Dermis microvascular lymphatic vessel endothelial cell (primary cell): ENCODE results near the gene UTP20. TPM values are rescaled to one million over a fixed set of nuclear protein-coding genes. Genes with fewer than 3 reads are reported as not detected.
"Not testable (repeated sequence)": the region's sequence is repeated elsewhere in the genome, so short reads cannot be mapped to it uniquely, and the experiment has no call there.

ENCODE experiments used
- DNase-seq, 2 donors: peaks; one replicate each; pipeline versions ENCODE4 v3.0.0 to v3.0.0-alpha.2; 2010; ENCODE audit warnings: low read depth in 2 of 2
- total RNA-seq: library from RNA; depleted of rRNA; stranded (reverse); fragments of >200 nt; gene quantifications from 2 replicates; pipeline ENCODE4 v1.2.1, GENCODE V29; 2014

The UTP20 gene
- total RNA-seq, 1 donor from 2014 or later = 15.7 TPM

DNA sequence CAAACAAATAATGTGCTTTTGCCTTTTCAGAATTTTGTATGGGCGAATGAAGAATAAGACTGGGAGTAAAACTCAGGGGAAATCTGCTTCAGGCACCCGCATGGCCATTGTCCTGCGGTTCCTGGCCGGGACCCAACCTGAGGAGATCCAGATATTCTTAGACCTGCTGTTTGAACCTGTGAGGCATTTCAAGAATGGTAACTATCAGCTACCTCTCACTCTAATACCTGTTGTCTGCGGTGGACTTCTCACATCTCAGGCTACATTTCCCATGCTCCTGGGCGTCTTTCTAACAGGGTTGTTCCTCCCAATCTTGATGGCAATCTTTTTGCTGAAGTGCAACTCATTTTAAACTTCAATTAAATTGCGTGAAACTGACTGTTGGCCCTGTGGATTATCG is 47.1 kb downstream of the UTP20 start:
- no peak for DNase-seq

DNA sequence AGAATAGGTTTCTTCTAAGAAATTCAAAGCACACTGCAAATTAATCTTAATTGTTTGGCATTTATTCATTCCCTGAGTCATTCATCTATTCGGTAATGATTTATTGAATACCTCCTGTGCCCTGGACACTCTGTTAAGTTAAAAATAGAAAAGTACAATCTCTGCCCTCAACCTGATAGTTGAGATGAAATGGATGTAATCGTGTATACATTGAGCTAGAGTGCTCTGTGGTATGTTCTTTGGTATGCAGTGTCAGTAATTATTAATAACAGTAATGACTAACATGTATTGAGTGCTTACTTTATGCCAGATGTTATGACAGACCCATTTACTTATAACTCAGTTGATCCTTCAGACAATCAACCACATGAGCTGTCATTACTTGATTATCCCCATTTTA is 47.6 kb downstream of the UTP20 start:
- DNase-seq = no peak

DNA sequence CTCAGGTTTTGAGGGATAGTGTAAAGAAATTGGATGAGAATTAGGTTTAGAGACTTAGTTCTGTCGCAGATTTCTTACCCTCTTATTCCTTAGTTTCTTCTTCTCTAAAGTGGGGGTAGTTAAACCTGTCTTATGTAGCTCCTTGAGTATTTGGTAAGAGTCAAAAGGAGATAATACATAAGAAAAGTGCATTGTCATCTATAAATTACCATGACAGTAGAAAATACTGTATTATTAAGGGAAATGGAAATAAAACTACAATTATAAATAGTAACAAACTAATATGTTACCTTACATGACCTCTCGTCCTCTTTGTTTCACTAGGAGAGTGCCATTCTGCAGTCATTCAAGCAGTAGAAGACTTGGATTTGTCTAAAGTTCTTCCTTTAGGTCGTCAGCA is 49.0 kb downstream of the UTP20 start:
- DNase-seq = no peak

DNA sequence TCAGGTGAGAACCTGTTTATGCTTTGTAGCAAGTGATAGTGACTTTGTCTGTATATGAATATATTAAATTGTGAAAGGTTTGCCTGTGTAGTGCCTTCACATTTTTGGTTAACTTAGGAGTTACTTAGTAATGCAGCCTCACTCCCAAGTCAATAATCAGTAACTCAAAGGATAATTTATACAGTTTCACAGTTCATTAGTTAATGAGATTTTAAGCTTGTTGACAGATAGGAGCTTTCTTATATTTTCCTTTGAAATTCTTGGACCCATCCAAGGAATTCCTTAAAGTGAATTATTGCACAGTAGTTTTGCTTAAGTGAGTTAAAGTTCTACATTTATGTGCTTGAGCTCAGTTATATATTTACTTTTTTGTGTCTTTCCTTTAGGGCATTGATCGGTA is 50.7 kb downstream of the UTP20 start:
- no peak for DNase-seq

DNA sequence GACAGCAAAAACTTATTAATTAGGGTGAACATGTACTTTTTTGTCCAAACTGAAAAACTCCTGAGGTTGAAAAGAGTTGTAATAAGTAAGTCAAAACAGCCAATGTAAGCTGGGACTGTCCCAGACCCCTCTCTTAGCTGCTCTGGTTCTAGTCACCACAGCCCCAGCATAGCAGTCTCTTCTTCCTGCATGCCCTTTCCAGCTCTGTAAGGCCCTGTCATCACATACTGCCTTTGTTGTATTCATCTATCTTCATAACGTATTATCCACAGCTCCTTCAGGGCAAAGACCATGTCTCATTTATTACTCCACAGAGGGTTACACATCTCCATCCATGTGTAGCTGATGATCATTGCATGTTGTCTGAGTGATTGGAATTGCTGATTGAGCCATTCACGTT is 56.5 kb downstream of the UTP20 start:
- no peak for DNase-seq

DNA sequence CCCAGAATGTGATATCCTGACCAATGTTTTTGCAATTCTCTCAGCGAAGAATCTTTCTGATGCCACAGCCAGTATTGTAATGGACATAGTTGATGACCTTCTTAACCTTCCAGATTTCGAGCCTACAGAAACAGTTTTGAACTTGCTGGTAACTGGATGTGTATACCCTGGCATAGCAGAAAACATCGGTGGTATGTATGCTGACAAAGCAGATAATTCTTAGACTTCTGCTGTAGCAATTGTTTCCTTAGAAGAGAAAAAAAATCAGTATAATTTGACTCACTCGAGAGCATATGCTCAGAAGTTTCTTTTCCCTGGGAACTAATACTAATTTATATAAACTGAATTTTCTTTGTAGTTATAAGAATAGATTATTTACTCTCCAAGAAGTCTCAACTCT is 58.2 kb downstream of the UTP20 start:
- no peak for DNase-seq

DNA sequence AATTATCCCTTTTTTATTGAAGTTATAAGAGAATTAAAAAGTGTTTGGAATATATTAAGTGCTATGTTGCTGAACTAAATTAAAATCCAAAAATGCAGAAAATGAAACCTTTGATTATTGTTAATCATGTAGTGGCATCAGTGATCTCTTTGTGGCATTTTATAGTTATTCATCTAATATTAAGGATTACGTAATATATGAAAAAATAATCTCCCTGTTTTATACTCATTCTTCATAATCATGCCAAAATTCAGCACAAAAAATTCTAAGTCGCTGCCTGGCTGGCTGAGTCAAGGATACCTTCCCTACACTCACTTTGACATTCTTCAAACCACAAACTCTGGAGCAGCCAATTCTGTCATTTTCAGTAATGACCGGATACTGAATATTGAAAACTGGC is 64.0 kb downstream of the UTP20 start:
- DNase-seq = no peak

DNA sequence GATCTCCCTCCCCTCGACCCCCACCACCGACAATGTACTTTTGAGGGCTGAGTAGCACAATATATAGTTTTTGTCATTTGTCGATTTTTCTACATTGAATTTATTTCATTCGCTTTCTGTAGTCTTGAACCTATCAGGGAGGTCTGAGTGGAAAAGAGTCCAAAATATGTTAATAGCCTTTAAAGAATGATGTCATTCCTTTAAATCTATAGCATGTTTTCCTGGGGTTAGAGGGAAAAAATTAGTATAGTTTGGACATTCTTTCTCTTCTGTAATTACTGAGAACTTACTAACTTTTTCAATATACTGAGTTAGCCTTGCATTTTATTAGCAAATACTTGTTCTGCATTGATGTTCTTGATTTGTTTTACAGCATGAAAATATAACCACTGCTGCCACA is 71.8 kb downstream of the UTP20 start:
- no peak for DNase-seq

DNA sequence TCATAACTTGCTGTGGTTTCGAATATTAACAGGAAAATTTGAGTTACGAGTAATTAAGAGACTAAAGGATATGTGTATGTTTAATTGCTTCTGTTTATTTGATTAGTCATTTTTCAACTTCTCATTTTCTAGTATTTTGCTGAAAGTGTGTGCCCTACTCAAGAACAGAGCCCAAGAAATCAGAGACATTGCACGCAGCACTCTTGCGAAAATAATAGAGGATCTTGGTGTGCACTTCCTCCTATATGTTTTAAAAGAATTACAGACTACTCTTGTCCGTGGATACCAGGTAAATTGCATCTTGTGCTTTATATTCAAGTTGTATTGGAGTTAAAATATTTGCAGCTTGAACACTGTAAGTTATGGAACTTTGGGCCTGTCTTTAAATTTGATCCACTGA is 76.9 kb downstream of the UTP20 start:
- no peak for DNase-seq

DNA sequence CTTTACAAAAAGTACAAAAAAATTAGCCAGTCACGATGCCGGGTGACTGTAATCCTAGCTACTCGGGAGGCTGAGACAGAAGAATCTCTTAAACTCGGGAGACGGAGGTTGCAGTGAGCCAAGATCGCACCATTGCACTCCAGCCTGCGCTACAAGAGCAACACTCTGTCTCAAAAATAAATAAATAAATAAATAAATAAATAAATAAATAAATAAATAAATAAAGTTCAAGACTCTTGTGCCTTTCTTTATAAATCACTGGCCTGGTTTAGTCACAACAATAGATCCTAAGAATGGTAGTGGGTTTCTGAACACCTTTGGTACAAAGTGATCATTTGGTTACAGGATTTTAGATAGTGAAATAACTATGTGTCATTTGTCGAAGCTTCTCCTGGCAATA is 81.5 kb downstream of the UTP20 start:
- no peak for DNase-seq

DNA sequence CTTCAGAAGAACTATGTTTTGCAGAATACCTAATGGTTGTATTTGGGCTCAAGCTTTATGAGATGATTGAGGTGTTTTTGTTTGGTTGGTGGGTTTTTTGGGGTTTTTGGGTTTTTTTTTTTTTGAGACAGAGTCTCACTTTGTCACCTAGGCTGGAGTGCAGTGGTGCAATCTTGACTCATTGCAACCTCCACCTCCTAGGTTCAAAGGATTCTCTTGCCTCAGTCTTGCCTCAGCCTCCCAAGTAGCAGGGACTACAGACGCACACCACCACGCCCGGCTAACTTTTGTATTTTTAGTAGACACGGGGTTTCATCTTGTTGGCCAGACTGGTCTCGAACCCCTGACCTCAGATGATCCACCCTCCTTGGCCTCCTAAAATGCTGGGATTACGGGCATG is 88.1 kb downstream of the UTP20 start:
- no peak for DNase-seq

DNA sequence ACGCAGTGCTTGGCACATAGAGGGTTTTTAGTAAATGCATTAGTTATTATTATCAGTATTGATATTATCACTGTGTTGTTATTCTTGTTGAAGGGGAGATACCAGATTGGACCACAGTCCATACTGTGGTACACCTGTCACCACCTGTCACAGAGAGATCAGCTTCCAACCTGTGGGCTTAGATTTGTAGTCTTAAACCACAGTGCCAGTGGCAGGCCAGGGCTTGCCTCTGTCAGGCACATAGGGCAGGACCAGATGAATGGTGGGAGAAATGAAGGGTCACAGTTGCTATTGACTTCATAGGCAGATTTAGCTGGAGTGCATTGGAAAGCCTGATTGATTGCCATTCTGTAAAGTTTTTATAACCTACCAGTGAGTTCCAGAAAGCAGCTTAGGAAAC is 92.5 kb downstream of the UTP20 start:
- no peak for DNase-seq

DNA sequence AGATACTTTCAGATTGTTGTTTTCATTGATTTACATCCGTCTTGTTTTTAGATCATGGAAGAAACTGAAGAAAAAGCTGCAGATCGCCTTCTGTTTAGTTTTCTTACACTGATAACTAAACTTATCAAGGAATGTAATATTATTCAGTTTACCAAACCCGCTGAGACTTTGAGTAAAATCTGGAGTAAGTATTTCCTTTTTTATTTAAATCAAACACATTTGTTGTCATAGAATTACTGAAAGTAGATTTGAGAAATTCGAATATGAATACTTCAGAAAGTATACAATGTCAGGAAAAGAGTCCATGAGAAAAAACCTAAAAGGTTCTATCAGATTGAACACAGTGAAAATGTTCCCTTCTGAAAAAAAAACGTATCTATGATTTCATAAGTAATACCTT is 95.7 kb downstream of the UTP20 start:
- no peak for DNase-seq

DNA sequence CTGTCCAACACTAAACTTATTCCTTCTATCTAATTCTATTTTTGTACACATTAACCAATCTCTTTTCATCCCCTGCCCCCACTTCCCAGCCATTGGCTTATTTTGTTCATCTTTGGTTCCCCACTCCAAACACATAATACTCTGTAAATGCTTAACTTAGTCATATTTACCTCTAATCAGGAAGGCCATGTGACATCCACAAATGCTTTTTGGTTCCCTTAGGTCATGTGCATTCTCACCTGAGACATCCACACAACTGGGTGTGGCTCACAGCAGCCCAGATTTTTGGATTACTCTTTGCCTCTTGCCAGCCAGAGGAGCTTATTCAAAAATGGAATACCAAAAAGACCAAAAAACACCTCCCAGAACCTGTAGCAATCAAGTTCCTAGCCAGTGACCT is 99.2 kb downstream of the UTP20 start:
- DNase-seq = no peak

DNA sequence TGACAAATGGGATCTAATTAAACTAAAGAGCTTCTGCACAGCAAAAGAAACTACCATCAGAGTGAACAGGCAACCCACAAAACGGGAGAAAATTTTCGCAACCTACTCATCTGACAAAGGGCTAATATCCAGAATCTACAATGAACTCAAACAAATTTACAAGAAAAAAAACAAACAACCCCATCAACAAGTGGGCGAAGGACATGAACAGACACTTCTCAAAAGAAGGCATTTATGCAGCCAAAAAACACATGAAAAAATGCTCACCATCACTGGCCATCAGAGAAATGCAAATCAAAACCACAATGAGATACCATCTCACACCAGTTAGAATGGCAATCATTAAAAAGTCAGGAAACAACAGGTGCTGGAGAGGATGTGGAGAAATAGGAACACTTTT is 111.3 kb downstream of the UTP20 start:
- DNase-seq = not testable (repeated sequence)

DNA sequence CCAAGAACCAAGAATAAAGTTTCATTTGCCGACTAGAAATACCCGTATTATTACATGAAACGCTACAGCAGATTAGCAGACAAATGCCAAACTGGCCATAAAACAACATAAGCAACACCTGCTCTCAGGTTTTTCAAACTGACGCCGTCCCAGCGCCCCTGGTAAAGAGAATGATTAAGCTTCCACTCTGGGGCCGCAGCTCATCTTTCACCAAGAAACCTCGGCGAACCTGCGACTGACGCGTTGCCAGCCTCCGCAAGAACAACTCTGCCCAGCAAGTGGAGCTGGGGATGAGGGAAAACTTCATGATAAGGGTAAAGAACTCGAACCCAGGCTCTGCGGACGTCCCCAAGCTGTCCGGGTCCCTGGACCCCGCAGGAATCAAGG is 127.1 kb downstream of the UTP20 start:
- DNase-seq = peak; percentile 4 to 68

DNA sequence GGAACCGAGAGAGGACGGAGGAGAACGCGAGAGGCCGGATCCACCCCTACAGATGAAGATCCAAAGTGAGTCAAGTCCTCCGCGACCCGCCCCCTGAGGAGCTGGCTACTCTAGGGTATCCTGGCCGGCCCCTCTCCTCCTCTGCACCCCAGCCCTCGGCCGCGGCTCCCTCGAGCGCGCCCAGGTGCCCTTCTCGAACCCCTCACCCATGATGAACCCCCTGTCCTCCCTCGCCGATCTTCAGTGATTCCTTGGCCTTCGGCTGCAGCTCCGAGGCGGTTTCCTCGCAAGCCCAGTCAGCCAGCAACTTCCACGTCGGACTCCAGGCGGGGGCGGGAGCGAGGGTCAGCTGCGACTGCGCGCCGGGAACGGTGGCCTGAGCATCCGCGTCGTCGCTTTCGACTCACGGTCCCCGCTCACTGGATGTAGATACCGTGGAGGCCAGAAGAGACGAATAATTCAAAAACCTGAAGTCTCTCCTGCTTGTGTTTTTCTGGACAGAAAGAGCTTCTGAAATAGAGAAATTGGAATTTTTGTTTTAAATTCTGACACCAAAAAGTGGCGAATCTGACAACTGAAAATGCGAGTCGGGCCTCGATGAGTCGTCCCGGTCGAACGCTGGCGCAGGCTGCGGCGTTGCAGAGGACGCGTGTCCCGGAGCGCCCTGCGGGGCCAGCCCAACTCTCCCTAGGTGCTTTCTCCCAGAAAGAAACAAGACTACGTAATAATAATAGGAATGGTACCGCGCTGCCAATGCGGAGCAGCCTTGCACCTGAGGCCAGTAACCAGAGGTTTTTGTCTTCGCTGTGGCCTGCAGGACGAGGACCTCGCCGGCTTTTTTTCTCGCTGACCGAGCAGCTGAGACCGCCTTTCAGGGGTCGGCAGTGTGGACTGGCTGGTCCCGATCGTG is 127.8 kb downstream of the UTP20 start, which contains the start of gene ARL1:
TSS of gene ARL1 (minus strand) at position 337 of the 910 bp plus-strand sequence. CDS start at position 210, 127 bp downstream.
- DNase-seq = peak; percentile 79 to 94

DNA sequence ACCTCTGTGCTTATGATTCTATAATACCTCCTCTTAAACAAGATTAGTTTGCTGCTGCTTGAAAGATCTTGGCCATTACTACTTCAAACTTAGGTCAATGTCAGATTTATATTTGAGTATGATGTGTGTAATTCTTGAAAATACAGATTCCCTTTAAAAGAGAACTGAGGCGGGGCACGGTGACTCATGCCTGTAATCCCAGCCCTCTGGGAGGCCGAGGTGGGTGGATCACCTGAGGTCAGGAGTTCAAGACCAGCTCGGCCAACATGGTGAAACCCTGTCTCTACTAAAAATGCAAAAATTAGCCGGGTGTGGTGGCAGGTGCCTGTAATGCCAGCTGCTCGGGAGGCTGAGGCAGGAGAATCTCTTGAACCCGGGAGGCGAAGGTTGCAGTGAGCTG is 130.3 kb downstream of the UTP20 start:
- DNase-seq = not testable (repeated sequence)

DNA sequence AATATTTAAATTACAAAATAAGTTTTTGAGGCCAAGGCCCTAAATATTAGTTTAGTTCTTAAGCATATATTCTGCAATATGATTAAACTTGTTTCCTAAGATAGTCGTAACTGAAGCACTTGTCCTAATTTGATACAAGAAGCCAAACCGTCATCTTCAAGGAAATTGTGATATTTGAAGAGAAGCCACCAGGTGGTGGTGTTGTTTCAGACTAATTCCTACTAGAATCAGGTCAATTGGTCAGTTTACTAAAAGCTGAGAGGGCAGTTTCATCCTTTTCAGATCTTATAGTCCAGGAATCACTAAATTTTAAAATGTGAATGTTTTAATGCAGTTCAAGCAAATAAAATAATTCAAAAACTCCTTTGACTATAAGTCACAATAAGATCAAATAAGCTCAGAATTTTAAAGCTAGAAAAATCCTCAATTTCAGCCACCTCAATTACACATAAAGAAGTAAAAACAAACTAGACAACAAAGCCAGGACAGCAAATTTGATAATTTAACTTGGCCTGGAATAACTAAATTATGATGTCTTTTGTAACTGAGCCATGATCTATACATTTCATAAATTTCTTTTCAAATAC is 134.7 kb downstream of the UTP20 start:
- DNase-seq = peak; percentile 26 to 66

DNA sequence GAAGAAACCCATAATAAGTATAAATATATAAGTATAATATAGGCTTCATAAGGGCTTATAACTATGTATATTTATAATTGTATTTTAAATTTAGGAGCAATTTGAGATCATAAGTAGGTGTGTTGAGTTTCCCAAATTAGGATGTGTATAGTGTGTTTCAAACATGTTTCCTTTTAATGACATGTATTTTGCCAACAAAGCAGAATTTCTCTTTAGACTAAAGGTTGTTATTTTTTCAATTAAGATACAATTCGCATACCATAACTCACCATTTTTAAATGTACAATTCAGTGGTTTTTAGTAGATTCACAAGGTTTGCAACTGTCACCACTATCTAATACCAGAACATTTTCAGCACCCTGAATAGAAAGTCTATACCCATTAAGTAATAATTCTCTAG is 135.3 kb downstream of the UTP20 start:
- no peak for DNase-seq

DNA sequence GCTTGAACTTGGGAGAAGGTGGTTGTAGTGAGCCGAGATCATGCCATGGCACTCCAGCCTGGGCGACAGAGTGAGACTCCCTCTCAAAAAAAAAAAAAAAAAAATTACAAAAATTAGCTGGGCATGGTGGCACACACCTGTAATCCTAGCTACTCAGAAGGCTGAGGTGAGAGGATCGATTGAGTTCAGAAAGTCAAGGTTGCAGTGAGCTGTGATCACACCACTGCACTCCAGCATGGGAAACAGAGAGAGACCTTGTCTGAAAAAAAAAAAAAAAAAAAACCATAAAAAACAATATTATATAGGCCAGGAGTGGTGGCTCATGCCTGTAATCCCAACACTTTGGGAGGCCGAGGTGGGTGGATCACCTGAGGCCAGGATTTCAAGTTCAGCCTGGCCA is 142.2 kb downstream of the UTP20 start:
- DNase-seq = not testable (repeated sequence)

DNA sequence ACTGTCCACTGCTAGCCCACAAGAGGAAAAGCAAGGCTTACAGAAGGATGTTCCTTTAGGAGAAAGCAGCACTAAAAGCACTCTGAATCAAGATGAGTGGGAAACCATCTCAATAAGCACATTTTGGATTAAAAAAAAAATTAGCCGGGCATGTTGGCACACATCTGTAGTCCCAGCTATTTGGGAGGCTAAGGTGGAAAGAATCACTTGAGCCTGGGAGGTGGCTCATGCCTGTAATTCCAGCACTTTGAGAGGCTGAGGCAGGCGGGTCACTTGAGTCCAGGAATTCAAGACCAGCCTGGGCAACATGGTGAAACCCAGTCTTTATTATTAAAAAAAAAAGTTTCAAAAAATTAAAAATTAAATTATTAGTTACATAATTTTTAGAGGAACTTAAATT is 144.7 kb downstream of the UTP20 start:
- no peak for DNase-seq

DNA sequence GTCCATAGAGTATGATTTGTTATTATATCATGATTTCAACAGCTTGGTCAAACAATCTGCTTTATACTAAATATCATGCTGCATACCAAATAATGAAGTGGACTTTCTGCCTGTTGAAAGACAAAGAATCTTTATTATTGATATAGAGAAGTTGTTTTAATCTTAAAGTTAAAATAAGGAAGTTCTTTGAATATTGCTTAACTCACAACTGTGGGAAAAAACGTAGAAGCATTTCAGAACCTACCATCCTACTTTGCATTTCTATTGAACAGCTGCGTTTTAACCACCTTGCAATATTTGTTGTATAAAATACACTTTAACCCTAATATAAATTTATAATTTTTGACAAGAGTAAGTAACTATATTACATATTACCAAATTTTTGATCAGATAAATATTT is 150.6 kb downstream of the UTP20 start:
- DNase-seq = no peak
